Parathyroid adenoma (tissue), 2 donors: ENCODE data around the gene CDK5RAP2.

ENCODE experiments used
- H2AFZ ChIP-seq: fragments of 300-600 bp; sonication (generic); one replicate; pipeline ENCODE4 v1.7.0; 2017; ENCODE audit warnings: antibody characterized with exemption, mild to moderate bottlenecking
- H3K27ac ChIP-seq: fragments of 300-600 bp; sonication (generic); one replicate; pipeline ENCODE4 v1.7.0; 2017
- H3K27me3 ChIP-seq: fragments of 300-600 bp; sonication (generic); one replicate; pipeline ENCODE4 v1.7.0; 2017; ENCODE audit warnings: low read length; ENCODE audit not compliant: control insufficient read depth, insufficient read depth
- H3K36me3 ChIP-seq: fragments of 300-600 bp; sonication (generic); one replicate; pipeline ENCODE4 v1.7.0; 2017; ENCODE audit warnings: low read length; ENCODE audit not compliant: control insufficient read depth, insufficient read depth
- H3K4me1 ChIP-seq: fragments of 300-600 bp; sonication (generic); one replicate; pipeline ENCODE4 v1.7.0; 2017; ENCODE audit warnings: control low read depth
- H3K4me2 ChIP-seq: fragments of 300-600 bp; sonication (generic); one replicate; pipeline ENCODE4 v1.7.0; 2017; ENCODE audit warnings: low read length
- H3K4me3 ChIP-seq: fragments of 300-600 bp; sonication (generic); one replicate; pipeline ENCODE4 v1.7.0; 2017; ENCODE audit warnings: low read depth, low read length
- H3K79me2 ChIP-seq: fragments of 300-600 bp; sonication (generic); one replicate; pipeline ENCODE4 v1.7.0; 2017; ENCODE audit warnings: control low read depth
- H3K9ac ChIP-seq: fragments of 300-600 bp; sonication (generic); one replicate; pipeline ENCODE4 v1.7.0; 2017; ENCODE audit warnings: mild to moderate bottlenecking
- H3K9me3 ChIP-seq: fragments of 300-600 bp; sonication (generic); one replicate; pipeline ENCODE4 v1.7.0; 2017; ENCODE audit warnings: low read length; ENCODE audit not compliant: control insufficient read depth
- TF ChIP-seq, protein P1 (sequence below): fragments of 300-600 bp; sonication (generic); IDR thresholded peaks from one replicate; pipeline ENCODE4 v1.7.0; 2017; ENCODE audit warnings: antibody characterized with exemption, mild to moderate bottlenecking
- donor health status: primary hyperparathyroidism.

Gene CDK5RAP2

DNA sequence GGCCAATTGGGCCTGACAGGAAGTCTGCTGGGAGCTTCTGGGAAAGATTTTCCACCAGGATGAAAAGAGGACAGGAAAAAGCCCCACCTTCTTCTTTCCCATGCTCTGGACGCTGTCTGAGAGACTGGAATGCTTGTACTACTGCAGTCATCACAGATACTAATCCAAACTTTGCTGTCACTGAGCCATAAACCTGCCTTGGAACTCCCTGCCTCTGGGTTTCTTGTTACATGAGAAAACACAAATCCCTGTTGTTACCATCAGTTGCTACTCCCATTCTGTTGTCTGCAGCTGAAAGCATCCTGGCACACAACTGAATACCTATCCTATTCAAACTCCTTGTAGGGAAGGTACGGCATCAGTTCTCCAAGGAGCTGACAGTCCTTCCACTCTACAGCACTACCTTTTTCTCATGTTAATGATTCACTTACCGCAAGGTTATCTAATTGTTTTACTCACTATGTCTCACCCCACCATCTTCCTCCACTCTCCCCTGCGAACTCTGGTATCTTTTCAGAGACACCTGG lies 167.5 kb downstream of the CDK5RAP2 start:
- no peak overlapping the region for H3K9ac ChIP-seq

DNA sequence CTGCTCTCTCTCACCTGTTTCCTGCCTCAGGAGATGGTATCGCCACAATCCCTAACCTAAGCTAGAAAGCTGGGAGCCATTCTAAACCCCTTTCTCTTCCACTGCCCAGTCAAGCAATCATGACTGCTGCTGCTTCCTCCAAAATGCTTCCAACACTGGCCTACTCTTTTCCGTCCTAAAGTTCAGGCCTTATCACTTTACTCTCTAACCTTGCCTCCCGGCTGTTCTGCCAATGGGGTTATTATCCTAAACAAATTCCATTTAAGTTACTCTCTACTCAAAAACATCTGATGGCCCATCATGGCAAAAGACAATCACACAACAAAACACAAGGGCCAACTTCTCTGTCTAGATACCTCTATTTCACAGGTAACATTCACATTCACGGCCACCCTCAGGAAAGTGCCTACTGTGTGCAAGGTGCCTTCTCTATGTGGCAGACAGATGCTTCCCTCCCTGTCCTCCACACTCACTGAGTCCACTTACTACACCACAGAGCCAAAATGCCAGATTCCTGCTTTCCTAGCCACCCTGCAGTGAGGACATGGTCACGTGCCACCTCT lies 168.0 kb downstream of the CDK5RAP2 start:
- TF ChIP-seq, protein P1, sequence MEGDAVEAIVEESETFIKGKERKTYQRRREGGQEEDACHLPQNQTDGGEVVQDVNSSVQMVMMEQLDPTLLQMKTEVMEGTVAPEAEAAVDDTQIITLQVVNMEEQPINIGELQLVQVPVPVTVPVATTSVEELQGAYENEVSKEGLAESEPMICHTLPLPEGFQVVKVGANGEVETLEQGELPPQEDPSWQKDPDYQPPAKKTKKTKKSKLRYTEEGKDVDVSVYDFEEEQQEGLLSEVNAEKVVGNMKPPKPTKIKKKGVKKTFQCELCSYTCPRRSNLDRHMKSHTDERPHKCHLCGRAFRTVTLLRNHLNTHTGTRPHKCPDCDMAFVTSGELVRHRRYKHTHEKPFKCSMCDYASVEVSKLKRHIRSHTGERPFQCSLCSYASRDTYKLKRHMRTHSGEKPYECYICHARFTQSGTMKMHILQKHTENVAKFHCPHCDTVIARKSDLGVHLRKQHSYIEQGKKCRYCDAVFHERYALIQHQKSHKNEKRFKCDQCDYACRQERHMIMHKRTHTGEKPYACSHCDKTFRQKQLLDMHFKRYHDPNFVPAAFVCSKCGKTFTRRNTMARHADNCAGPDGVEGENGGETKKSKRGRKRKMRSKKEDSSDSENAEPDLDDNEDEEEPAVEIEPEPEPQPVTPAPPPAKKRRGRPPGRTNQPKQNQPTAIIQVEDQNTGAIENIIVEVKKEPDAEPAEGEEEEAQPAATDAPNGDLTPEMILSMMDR: no peak
- Histone ChIP-seq H3K9ac (no peak overlapping the region), H3K36me3 (no peaks in the 10 kb centered on the region), H3K27me3 (no peaks in the 10 kb centered on the region), H3K79me2 (no peaks in the 10 kb centered on the region), H3K4me3 (no peak overlapping the region), H3K4me1 (no peaks in the 10 kb centered on the region), H3K9me3 (no peaks in the 10 kb centered on the region), H3K4me2 (no peak overlapping the region), H2AFZ (no peak overlapping the region), H3K27ac (no peak overlapping the region)

More for the DNA sequence above, 167.5 kb downstream of the CDK5RAP2 start:
- Histone ChIP-seq H3K27ac (no peak overlapping the region), H3K36me3 (no peaks in the 10 kb centered on the region), H2AFZ (no peak overlapping the region), H3K4me3 (no peak overlapping the region), H3K9me3 (no peaks in the 10 kb centered on the region), H3K4me2 (no peak overlapping the region), H3K4me1 (no peaks in the 10 kb centered on the region), H3K79me2 (no peaks in the 10 kb centered on the region), H3K27me3 (no peaks in the 10 kb centered on the region)
- TF ChIP-seq, protein P1: no peak

DNA sequence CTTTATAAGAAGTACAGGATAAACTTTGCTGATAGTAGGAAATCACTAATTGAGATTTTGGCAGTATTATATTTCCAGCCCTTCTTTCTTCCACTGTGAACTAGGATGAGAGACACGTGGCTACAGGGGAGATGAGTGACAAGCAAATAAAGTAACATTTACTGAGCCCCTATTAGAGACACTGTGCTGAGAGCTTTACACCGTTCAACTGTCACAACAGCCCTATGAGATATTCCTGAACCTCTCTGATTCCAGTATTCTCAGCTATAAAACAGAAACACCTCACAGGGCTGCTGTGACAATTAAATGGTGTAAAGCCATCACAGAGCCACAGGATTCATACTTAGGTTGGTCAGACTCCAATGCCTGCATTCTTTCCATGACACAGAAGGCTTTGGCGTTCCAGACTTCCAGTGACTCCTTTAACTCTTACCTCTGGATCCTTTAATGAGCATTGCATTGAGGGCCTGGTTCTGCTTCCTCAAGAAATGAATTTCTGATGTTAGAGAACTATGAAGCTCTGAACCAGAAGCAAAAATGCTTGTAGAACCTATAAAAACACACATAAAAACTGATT lies 169.0 kb downstream of the CDK5RAP2 start:
- Histone ChIP-seq H3K9me3 (no peaks in the 10 kb centered on the region), H3K4me2 (no peak overlapping the region), H2AFZ (no peak overlapping the region), H3K27ac (no peak overlapping the region), H3K36me3 (no peaks in the 10 kb centered on the region), H3K79me2 (no peaks in the 10 kb centered on the region), H3K27me3 (no peaks in the 10 kb centered on the region), H3K4me1 (no peaks in the 10 kb centered on the region), H3K9ac (no peak overlapping the region), H3K4me3 (no peak overlapping the region)
- TF ChIP-seq, protein P1: no peak

DNA sequence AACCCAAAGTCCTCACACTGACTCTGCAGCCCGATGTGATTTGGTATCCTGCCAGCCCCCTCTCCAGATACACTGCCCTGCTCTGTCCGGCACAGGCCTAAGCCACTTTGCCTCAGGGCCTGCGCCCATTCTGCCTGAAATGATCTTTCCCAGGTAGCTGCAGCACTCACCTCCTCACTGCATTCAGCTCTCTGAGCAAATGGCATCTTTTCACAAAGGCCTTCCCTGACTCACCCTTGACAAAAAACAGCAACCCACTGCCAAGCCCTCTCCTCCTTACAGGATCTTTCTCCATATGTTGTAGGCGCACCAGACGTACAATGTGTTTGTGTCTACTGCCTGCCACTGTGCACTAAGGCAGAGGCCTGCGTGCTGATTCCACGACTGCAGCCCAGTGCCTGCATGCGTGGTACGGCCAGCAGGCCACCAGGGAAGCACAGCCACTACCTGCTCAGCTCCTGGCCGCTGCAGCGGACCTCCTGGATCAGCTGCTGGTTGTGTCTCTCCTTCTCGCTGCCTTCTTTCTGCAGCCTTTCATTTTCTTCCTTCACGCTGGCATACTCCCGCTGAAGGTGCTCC lies 171.2 kb downstream of the CDK5RAP2 start:
- Histone ChIP-seq H2AFZ (no peak overlapping the region), H3K9ac (no peak overlapping the region), H3K27me3 (no peaks in the 10 kb centered on the region), H3K4me3 (no peak overlapping the region), H3K4me2 (no peak overlapping the region), H3K36me3 (no peaks in the 10 kb centered on the region), H3K4me1 (no peaks in the 10 kb centered on the region), H3K79me2 (no peaks in the 10 kb centered on the region), H3K9me3 (no peaks in the 10 kb centered on the region), H3K27ac (no peak overlapping the region)
- TF ChIP-seq, protein P1: no peak
